GM21528 (cell line): ENCODE measurements around the gene ZC3H12D.
"Not testable (repeated sequence)": the region's sequence is repeated elsewhere in the genome, so short reads cannot be mapped to it uniquely, and the experiment has no call there.

Experiments used
- ATAC-seq: cut with Tn5 transposase; IDR thresholded peaks from one replicate; pipeline ENCODE4 v1.9.1; 2021; ENCODE audit warnings: mild to moderate bottlenecking, moderate library complexity; ENCODE audit not compliant: unreplicated experiment, low FRiP score

Gene ZC3H12D

DNA sequence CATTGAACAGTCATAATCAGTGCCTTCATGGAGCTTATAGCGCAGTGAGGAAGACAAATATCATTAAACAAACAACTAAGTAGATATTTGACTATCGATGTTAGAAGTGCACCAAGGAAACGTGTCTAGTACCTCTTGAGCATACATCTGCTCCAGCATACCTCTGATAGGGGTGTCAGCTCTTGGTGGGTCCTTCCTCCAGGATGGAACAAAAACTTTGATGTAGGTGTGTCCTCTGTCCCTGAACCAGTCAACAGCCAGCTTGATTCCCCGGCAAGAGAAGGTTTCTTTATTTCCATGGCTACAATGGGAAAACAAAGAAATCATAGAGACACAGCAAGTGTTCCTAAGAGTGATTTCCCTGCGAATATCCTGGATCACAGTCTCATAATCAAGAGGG is 23.1 kb downstream of the ZC3H12D start:
- ATAC-seq, result no peak

DNA sequence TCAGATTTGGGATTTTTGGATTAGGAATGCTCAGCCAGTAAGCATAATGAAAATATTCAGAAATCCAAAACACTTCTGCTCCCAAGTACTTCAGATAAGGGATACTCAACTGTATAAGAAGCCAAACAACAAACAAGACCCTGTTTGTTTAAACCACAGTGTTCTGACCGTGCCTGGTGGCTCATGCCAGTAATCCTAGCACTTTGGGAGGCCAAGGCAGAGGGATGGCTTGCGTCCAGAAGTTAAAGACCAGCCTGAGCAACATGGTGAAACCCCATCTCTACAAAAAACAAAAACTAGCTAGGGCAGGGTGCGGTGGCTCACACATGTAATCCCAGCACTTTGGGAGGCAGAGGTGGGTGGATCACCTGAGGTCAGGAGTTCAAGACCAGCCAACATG is 24.6 kb downstream of the ZC3H12D start:
- not testable (repeated sequence) for ATAC-seq

DNA sequence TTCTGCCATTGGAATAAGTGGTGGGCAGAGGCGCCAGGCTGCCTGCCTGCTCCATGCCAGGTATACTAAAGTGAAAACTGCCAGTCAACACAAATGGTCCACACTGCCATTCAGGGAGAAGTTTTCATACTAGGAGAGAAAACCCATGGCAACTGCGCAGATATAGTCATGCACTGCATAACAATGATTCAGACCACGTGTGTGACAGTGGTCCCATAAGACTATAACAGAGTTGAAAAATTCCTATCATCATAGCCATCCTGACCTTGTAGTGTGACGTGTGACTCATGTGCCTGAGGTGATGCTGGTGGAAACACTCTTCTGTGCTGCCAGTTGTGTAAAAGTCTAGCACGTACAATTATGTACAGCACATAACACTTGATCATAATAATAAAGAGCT is 25.1 kb downstream of the ZC3H12D start:
- ATAC-seq, result no peak

DNA sequence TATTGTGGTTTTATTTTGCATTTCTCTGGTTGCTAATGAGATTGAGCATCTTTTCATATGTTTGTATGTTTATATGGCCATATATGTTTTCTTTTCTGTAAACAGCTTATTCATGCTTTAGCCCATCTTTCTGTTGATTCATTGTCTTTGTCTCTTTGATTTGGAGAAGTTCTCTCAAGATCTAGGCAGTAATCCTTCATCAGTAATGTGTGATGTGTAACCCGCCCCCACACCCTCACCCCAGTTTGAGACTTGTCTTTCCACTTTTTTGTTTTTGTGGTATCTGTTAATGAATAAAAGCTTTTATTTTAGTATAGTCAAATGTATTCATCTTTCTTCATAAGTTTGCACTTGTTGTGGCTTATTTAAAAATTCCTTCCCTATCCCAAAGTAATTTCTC is 26.0 kb downstream of the ZC3H12D start:
- ATAC-seq, result no peak

DNA sequence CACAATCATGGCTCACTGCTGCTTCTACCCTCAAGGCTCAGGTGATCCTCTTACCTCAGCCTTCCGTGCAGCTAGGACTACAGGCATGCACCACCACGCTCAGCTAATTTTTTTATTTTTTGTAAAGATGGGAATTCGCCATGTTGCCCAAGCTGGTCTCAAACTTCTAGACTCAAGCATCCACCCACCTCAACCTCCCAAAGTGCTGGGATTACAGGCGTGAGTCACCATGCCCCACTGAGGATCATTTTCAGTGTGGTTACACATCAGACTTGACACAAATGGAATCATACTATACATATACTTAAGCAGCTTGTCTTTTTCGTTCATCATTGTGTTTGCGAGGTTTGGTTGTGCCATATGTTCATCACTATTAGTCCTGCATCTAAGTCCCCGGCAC is 26.6 kb downstream of the ZC3H12D start:
- no peak for ATAC-seq

DNA sequence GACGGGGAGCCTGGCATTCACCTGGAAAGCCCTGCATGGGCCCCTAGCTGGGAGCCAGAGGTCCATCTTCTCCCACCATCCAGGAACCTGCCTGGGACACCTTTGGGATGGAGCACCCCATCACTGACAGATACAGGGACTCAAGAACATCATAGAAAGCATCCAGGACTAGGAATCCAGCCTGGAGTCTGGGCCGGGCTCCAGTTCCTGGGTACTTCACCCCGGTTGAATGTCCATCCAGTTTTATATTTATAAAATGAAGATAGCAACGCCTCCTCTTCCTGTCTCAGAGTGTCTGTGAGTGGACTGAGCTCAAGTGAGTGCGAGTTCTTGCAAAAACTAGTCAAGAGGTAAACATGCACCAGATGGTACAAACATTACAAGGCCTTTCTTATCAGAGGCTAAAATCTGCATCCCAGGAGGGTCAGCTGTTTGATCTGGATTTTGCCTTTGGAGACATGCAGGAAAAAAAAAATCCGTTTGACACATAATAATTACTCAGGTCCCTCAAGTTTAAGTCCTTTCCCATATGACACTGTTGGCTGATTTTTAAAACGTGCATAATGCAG is 27.4 kb downstream of the ZC3H12D start:
- no peak for ATAC-seq

DNA sequence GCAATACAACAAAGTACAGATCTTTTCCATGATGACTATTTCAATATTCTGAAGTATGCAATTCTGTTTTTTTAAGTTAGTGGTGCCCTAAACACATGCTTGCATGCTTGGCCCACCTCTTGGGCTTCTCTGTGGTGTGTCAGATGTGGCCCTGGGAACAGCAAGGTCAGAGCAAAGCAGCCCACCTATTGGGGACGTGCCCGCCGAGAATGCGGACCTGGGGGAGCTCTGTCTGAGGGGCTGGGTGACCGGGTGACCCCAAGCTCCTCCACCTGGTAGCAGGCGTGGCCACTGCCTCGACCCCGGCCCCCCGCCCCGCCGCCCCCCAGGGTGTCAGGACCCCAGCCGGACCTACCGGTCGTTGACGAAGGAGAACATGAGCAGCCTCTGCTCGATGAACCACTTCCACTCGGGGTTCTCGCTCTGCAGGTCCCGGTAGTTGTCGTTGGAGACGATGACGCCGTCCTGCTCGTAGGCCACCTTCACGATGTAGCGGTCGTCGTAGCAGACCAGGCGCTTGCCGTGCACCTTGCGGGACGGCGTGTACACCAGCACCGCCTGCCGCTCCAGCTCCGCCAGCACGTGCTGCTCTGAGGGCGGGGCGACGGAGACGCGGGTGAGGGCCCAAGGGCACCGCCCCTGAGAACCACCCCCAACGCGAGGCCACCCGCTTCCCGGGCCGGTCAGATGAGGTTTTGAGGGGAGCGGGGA is 28.3 kb downstream of the ZC3H12D start:
- ATAC-seq, result no peak

DNA sequence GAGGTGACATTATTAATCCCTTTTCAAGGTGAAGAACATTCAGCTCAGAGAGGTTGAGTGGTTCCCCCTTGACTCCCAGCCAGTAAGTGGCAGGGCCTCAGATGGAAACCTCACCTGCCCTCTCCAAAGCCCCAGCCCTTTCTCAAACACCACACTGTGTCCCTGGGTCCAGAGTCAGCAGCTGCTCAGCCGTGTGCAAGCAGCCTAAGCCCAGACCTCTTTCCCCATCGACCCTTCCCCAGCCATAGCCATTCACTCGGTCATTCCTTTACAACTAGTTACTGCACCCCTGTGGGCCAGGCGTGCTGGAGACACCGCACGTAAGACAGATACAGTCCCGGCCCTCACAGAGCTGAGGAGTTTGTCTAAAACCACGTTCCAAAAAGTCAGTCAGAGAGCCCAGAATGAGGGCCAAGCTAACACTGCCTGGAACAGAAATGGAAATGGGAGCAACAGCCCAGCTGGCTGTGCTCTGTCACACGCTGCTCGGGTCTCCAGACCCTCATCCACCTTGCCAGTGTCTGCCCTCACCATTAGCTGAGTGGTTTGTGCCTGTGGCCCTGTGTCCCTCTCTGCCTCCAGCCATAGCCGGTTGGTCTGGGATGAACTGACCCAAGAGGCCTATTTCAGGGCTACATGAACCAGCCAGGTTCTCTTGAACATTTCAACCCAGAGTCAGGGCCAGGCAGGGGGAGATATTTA is 29.6 kb downstream of the ZC3H12D start:
- ATAC-seq, result no peak

DNA sequence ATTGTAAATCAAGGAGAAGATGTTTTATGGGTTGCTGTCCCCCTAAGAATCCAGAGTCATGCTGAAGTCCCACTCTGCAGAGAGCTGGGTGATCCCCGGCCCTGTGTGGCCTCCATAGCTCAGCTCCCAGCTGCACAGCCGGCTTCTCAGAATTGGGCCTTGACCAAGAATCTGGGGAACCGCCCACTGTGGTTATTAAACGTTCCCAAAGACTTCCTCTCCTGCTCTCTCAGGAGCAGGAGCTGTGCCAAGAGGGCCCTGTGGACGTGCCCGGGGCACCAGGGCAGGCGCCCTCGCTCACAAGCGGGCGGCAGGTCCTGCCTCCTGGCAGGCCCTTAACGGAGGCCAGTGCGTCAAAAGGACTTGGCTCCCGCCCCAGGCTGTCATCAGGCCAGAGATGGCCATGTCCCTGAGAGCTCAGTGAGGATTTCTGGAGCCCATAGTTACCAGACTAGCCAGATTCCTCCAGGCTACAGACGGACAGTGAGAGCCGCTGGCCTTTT is 30.4 kb downstream of the ZC3H12D start:
- ATAC-seq, result no peak

DNA sequence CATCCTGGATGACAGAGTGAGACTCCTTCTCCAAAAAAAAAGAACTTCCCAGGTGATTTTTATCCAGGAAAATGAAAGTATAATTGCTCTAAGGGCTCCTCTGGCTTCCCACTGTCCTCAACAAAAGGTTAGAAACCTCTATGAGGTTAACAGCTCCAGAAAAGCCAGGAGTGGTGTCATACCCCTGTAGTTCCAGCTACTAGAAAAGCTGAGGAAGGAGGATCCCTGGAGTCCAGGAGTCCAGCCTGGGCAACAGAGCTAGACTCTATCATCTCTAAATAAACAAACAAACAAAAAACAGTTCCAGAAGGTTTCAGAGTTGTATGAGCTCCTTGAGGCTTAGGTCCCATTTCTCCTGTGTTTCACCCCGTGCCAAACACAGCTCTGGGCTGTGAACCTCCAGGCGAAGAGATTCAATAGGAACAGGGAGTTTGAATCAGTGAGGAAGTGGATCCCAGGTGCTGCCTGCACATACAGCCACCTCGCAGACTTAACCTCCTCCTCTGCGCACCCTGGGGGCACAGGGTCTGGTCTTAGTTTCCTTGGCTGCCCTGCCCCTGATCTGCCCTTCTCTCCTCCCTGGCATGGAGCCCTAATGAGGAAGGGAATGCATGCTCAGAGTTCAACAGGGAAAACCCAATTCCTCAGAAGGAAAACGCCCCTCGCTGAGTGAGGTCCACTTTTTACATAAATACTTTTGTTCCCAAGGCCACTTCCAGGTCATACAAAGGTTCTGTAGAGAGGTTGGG is 31.0 kb downstream of the ZC3H12D start:
- ATAC-seq, result no peak

DNA sequence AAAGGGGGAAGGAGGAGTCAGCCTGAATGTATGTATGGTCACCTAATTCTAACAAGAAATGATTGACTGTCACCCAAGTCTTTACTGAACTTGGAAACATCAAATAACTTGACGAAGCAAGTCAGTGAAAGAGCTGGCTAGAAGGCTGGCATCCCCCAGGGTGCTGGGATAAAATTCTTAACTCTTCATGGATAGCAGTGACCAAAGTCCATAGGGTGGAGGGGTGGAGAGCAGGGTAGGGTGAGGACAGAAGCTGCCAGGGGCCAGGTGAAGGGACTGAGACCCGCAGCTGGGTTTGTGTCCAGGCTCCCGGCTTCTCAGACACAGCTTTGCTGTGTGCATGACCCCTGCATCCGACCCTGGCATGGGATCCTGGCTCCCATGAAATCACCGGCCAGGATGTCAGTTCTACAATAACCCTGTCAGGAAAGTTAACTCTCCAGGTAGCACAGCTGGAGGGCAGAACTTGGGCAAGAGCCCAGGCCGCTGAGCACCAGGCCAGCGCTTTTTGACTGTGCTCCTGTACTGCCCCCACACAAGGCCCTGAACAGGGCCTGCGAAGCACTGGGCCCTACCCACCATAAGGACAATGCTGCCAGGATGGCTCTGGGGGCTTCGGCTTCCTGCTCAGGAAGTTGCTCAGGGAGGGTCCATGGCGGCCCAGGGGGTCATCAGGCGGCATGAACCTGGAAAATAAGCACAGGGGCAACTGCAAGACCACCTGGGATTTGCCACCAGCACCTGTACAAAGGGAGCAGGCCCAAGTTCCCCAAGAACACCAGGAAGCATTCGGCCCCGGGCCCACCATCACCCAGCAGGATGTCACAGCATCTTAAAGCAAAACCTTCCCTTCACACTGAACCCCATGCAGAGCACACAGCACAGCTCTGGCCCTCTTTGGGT is 32.5 kb downstream of the ZC3H12D start:
- no peak for ATAC-seq

DNA sequence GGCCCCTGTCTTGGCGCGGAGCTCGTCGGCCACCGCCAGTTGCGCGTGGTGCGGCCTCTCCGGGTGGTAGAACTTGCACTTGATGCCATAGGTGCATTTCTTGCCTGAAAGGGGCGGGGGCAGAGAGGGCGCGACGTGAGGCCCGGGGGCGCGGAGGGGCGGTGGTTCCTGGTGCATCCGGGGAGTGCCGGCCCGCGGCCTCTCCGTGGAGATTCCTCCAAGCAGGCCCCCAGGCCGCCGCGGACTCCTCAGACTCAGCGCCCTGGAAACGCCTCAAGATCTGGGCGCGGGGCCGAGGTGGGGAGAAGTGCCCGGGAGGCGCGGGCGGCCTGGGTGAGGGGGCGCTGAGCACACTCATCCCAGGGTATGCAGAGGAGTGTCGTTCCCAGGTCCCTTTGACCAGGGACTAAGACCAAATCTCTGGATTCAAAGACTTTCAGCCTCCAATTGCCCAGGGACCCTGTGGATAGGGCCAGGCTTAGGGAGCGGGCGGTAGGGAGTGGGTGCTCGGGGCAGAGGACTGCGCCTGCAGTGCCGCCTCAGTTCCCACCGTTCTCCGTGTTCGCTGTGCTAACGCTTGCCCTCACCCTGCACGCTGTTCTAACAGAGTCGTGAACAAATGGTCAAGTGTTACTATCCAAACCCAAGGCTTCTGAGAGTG is 33.3 kb downstream of the ZC3H12D start:
- no peak for ATAC-seq

DNA sequence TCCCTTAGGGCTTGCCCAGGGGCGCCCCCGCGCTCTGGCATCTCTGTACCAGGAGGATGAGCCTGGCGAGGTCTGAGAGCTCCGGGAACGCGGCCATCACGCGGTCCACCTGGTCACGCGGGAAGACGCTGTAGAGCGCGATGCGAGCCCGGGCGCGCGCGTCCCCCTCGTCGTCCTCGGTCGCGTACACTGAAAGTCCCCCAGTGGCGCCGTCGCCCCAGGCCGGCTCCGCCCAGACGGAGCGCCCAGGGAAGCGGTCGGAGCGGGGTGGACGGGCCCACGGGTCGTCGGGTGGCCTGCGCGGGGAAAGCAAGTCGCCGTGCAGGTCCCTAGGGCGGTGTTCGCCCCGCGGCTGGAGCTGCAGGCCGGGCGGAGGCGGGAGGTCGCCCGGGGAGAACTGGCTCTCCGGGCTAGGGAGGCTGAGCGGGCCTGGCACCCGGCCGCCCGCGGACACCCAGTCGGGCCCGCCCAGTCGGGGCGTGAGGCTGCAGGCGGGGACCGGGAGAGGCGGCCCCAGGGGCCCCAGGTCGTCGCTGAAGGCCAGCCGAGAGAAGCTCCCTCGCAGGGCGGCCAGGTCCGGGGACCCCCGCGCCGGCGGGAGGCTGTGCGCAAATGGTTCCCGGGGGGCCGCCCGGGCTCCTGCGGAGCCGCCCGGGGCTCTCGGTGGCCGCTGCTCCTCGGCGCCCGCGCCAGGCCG is 34.0 kb downstream of the ZC3H12D start:
- ATAC-seq, result no peak

DNA sequence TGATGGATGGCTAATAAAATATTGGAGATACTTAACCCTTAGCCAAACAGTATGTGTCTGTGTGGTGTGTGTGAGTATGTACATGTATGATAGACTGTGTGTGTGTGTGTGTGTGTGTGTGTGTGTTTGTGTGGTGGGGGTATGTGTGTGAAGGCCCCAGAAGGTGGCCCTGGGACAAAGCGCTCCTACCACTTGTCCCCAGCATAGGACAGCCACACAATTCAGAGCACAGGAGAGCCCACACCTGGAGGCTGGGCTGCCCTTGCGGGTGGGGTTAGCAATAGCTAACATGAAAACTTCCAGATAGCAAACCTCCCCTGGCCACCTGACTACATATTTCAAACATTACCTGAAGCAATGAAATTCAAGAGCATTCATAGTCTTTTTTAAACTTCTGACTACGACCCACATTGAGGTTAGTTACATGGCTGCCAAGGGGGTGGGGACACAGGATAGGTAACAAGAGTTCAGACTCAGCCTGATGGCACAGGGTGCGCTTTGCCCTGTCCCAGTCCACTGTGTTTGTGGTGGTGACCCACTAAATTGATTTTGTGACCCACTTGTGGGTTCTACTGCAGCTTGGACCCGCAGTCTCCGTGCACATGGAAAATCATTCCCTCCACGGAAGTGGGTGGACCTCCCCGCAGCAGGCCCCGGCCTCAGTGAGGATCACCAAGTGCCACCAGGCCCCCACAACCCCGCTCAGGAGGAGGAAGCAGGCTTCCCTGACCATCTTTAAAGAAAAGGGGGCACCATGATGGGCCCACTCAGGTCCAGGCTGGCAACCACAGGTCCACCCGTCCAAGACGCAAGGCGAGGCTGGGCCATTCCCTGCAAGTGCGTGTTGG is 34.8 kb downstream of the ZC3H12D start:
- ATAC-seq, result no peak

DNA sequence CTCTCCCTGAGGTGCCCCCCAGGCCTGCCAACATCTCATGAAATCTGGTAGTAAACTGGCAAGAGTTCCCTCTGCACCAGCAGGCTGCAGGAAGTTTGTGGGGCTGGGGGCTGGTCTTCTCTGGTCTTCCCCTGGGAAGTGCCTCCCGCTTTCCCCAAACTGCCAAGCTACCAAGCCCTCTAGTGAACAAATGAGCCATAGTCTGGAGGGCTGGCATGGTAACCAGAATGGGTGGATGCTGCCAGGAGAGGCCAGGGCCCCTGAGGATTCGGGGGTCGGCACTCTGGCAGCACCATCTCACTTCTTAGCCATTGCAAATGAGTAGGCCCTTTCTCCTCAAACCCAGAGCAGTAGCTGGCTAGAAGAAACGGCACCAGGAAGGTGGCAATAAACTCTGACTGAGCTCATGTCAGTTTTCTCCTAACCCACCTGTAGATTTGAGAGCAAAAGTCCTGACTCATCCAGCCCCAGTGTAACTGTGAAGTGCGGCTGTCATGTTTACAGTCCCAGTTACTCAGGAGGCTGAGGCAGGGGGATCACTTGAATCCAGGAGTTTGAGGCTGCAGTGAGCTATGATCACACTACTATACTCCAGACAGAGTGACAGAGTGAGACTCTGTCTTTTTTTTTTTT is 35.9 kb downstream of the ZC3H12D start:
- no peak for ATAC-seq

DNA sequence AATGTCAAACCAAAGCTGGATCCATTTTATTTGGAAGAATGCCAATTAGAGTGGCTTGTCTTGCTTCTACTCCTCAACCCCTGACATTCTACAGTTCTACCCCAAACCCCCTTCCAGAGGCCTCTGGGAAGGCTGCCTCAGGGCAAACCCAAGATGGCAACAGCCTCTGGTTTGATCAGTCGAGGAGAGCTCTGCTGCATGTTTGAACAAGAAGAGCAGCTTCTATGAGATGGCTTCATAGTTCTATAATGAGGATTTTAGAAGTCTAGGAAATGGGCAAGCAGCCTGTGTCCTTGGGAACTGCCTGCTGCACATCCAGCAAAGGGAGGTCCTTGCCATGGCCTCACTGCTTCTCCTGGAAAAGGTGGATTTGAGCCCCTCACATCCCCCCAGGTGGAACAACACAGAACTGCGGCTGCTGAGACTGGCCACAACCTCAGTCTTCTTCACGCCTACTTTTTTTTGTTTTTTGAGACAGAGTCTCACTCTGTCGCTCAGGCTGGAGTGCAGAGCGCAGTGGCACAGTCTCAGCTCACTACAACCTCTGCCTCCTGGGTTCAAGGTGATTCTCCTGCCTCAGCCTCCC is 37.9 kb downstream of the ZC3H12D start:
- no peak for ATAC-seq

DNA sequence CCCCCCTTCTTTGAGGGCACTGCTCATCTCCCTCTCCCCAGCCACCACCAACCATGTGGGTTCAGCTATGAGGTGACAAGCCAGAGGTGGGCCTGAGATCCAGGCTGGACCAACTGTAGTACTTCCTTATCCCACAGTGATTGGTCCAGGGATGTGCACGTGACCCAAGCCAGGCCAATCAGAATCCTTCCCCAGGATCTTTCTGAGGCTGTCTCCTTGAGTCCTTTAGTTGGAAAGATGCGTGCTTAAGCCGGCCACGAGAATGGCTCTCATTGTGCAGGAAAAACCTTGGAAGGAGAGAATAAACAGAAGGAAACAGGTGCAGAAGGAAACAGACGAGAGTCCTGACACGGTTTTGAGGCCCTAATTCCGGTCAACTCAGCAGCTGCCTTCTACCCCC is 39.2 kb downstream of the ZC3H12D start:
- ATAC-seq, result no peak
